ENCODE data around the gene TAC3. TPM values are rescaled to one million over a fixed set of nuclear protein-coding genes. Genes with fewer than 3 reads are reported as not detected.
"Not testable (repeated sequence)": the region's sequence is repeated elsewhere in the genome, so short reads cannot be mapped to it uniquely, and the experiment has no call there.

TAC3 gene
- total RNA-seq, 1 donor from 2014 or later: 1.3 TPM

DNA sequence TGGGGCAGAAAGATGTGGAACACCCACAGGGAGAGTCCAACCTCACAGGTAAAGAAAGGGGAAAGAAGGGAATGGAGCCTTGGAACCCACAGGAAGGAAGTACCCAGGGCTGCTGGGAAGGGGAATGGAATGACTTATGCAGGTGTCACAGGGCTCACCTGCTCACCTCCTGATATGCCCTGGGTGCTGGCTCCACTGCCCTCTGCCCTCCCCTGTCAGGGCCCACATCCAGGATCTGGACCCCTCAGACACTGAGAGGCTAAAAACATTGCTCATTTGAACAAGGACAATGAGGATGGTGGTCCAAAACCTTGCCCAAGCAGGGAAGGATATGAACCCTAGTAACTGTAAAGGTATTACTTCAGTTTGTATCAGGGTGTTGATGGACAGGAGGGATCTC lies 29.3 kb downstream of the TAC3 start:
- H3K27ac Mint-ChIP-seq (ENCODE audit: unreplicated experiment): no peak overlapping the region
- peaks cover 2% of the 10 kb centered on the region for H3K27me3 ChIP-seq (ENCODE audit: insufficient read depth, low read length)
- peaks cover 25% of the 10 kb centered on the region for H3K4me1 Mint-ChIP-seq (ENCODE audit: low read depth, unreplicated experiment)
- H3K27me3 Mint-ChIP-seq (ENCODE audit: low read depth, unreplicated experiment): no peaks in the 10 kb centered on the region
- no peak overlapping the region for H2AFZ ChIP-seq (ENCODE audit: low read depth, low read length)
- TF ChIP-seq EZH2 (IDR thresholded peaks at IDR 0.05; ENCODE audit: insufficient read depth, low read length) (no peak), CTCF (IDR thresholded peaks at IDR 0.05; ENCODE audit: insufficient read depth, low read depth, low read length) (no peak)
- H3K36me3 ChIP-seq (ENCODE audit: insufficient read depth, low read length): no peaks in the 10 kb centered on the region
- no peaks in the 10 kb centered on the region for H3K9me3 ChIP-seq (ENCODE audit: insufficient read depth, low read depth, low read length)
- no peak overlapping the region for H3K27ac ChIP-seq (ENCODE audit: low read depth, low read length)
- FAIRE-seq (no peak), DNase-seq (ENCODE audit: low read depth) (no peak)
- no peak overlapping the region for H3K9ac ChIP-seq (ENCODE audit: low read length)
- no peaks in the 10 kb centered on the region for H4K20me1 ChIP-seq (ENCODE audit: insufficient read depth, low read length)
- no peak overlapping the region for H3K4me3 Mint-ChIP-seq (ENCODE audit: unreplicated experiment)
- no peaks in the 10 kb centered on the region for H3K9me3 Mint-ChIP-seq (ENCODE audit: unreplicated experiment)
- H3K4me2 ChIP-seq (ENCODE audit: low read length): no peak overlapping the region
- no peak overlapping the region for H3K4me3 ChIP-seq (ENCODE audit: insufficient read depth, low read depth, low read length)
- H3K79me2 ChIP-seq (ENCODE audit: insufficient read depth, low read length): no peaks in the 10 kb centered on the region
- H3K36me3 Mint-ChIP-seq (ENCODE audit: low read depth, unreplicated experiment): no peaks in the 10 kb centered on the region
- peaks cover 3% of the 10 kb centered on the region for H3K4me1 ChIP-seq (ENCODE audit: insufficient read depth, low read length)

DNA sequence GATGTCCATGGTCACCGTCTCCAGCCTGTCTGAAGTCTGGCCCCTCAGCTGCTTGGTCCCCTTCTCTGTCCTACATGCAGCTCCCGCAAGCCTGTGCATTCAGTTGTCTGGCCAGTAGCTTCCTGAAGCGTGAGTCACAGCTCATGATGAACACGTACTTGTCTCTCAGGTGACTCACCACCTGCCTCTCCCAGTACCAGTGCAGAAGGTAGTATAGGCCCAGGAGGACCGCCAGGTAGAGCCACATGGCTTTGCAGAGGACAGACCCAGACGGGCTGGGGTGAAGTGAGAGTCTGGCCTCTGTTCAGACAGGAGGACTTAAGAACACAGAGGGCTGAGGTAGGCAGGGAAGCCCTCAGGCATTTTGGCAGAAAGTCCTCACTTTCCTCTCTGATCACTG lies 30.6 kb downstream of the TAC3 start:
- not testable (repeated sequence) for FAIRE-seq; H3K4me3 ChIP-seq (ENCODE audit: insufficient read depth, low read depth, low read length); H3K27ac ChIP-seq (ENCODE audit: low read depth, low read length); H3K36me3 Mint-ChIP-seq (ENCODE audit: low read depth, unreplicated experiment); H3K4me2 ChIP-seq (ENCODE audit: low read length); H3K36me3 ChIP-seq (ENCODE audit: insufficient read depth, low read length); H3K9ac ChIP-seq (ENCODE audit: low read length); H4K20me1 ChIP-seq (ENCODE audit: insufficient read depth, low read length); H3K9me3 Mint-ChIP-seq (ENCODE audit: unreplicated experiment); H3K27me3 ChIP-seq (ENCODE audit: insufficient read depth, low read length); H3K9me3 ChIP-seq (ENCODE audit: insufficient read depth, low read depth, low read length); H3K79me2 ChIP-seq (ENCODE audit: insufficient read depth, low read length); H2AFZ ChIP-seq (ENCODE audit: low read depth, low read length); H3K27me3 Mint-ChIP-seq (ENCODE audit: low read depth, unreplicated experiment); H3K4me1 ChIP-seq (ENCODE audit: insufficient read depth, low read length)
- H3K4me3 Mint-ChIP-seq (ENCODE audit: unreplicated experiment): peak overlapping the region; percentile 12
- H3K27ac Mint-ChIP-seq (ENCODE audit: unreplicated experiment): peak overlapping the region; percentile 4
- peak; percentile 47 for DNase-seq (ENCODE audit: low read depth)
- peaks cover 25% of the 10 kb centered on the region for H3K4me1 Mint-ChIP-seq (ENCODE audit: low read depth, unreplicated experiment)

DNA sequence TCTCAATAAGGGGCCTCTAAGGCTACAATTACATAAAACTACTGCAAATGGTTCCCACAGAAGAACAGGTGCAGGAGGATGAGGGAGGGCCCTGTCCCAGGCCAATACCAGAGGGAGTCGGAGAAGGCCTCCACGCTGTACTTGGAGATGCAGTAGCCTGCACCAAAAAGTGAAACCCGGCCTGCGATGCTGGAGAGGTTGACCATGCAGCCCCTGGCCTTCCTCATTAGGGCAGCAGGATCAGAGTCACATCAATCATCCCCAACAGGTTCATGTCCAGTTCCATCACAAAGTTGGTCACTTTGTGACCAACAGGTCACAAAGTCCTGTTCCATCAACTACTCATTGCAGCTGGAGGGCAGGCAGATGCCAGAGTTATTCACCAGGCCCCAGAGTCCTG lies 32.9 kb downstream of the TAC3 start:
- no peak for FAIRE-seq
- no peaks in the 10 kb centered on the region for H3K79me2 ChIP-seq (ENCODE audit: insufficient read depth, low read length)
- no peak overlapping the region for H3K4me3 Mint-ChIP-seq (ENCODE audit: unreplicated experiment)

GRCh38 chr12:56982578-56983236 lies 33.6 kb downstream of the TAC3 start:
- H3K4me2 ChIP-seq (ENCODE audit: low read length); H3K36me3 ChIP-seq (ENCODE audit: insufficient read depth, low read length); H3K4me3 ChIP-seq (ENCODE audit: insufficient read depth, low read depth, low read length); H3K79me2 ChIP-seq (ENCODE audit: insufficient read depth, low read length); FAIRE-seq; H3K4me3 Mint-ChIP-seq (ENCODE audit: unreplicated experiment); H3K27ac Mint-ChIP-seq (ENCODE audit: unreplicated experiment); H3K27ac ChIP-seq (ENCODE audit: low read depth, low read length); DNase-seq (ENCODE audit: low read depth); H3K9me3 ChIP-seq (ENCODE audit: insufficient read depth, low read depth, low read length); H2AFZ ChIP-seq (ENCODE audit: low read depth, low read length); H3K27me3 ChIP-seq (ENCODE audit: insufficient read depth, low read length); H3K4me1 ChIP-seq (ENCODE audit: insufficient read depth, low read length); H4K20me1 ChIP-seq (ENCODE audit: insufficient read depth, low read length); H3K9ac ChIP-seq (ENCODE audit: low read length); H3K27me3 Mint-ChIP-seq (ENCODE audit: low read depth, unreplicated experiment); H3K9me3 Mint-ChIP-seq (ENCODE audit: unreplicated experiment); H3K36me3 Mint-ChIP-seq (ENCODE audit: low read depth, unreplicated experiment): not testable (repeated sequence)
- H3K4me1 Mint-ChIP-seq (ENCODE audit: low read depth, unreplicated experiment): peaks cover 17% of the 10 kb centered on the region

More for the DNA sequence above, 32.9 kb downstream of the TAC3 start:
- no peak for DNase-seq (ENCODE audit: low read depth)
- Histone ChIP-seq H4K20me1 (ENCODE audit: insufficient read depth, low read length) (no peaks in the 10 kb centered on the region), H3K36me3 (ENCODE audit: insufficient read depth, low read length) (no peaks in the 10 kb centered on the region), H2AFZ (ENCODE audit: low read depth, low read length) (no peak overlapping the region), H3K27ac (ENCODE audit: low read depth, low read length) (no peak overlapping the region), H3K4me1 (ENCODE audit: insufficient read depth, low read length) (peaks cover 3% of the 10 kb centered on the region), H3K9me3 (ENCODE audit: insufficient read depth, low read depth, low read length) (no peaks in the 10 kb centered on the region), H3K4me3 (ENCODE audit: insufficient read depth, low read depth, low read length) (no peak overlapping the region), H3K4me2 (ENCODE audit: low read length) (no peak overlapping the region), H3K9ac (ENCODE audit: low read length) (no peak overlapping the region), H3K27me3 (ENCODE audit: insufficient read depth, low read length) (no peaks in the 10 kb centered on the region)
- no peak for TF ChIP-seq EZH2 (IDR thresholded peaks at IDR 0.05; ENCODE audit: insufficient read depth, low read length)
- no peak for TF ChIP-seq CTCF (IDR thresholded peaks at IDR 0.05; ENCODE audit: insufficient read depth, low read depth, low read length)
- H3K4me1 Mint-ChIP-seq (ENCODE audit: low read depth, unreplicated experiment): peaks cover 22% of the 10 kb centered on the region
- no peaks in the 10 kb centered on the region for H3K27me3 Mint-ChIP-seq (ENCODE audit: low read depth, unreplicated experiment)
- peaks cover 2% of the 10 kb centered on the region for H3K36me3 Mint-ChIP-seq (ENCODE audit: low read depth, unreplicated experiment)
- no peak overlapping the region for H3K27ac Mint-ChIP-seq (ENCODE audit: unreplicated experiment)
- H3K9me3 Mint-ChIP-seq (ENCODE audit: unreplicated experiment): no peaks in the 10 kb centered on the region
